Caco-2 (cell line): ENCODE measurements around the gene DHCR24. TPM values are rescaled to one million over a fixed set of nuclear protein-coding genes. Genes with fewer than 3 reads are reported as not detected.

Experiments
- BruUV-seq: library from RNA; stranded (reverse); fragments of 400-500 nt; replicated peaks from 2 replicates; lab custom pipeline; 2021; lab: Mats Ljungman, UMichigan
- CTCF ChIA-PET: fragments of 300-600 bp; sonication (Branson Sonifier 250); formaldehyde crosslinking; loops from one replicate; lab custom pipeline; 2022; ENCODE audit warnings: antibody characterized with exemption; lab: Charles Lee
- POLR2A ChIA-PET: fragments of 300-600 bp; sonication (Branson Sonifier 250); formaldehyde crosslinking; loops from one replicate; lab custom pipeline; 2022; ENCODE audit warnings: antibody characterized with exemption; lab: Charles Lee
- DNase-seq, 2 experiments: peaks; one replicate each; pipeline versions ENCODE4 v3.0.0 to v3.0.0-alpha.2; 2020 to 2022
- H3K27me3 ChIP-seq: replicated peaks from 2 replicates; pipeline ENCODE4 v1.6.0; 2011; ENCODE audit warnings: low read length; ENCODE audit not compliant: control insufficient read depth, insufficient read depth
- H3K36me3 ChIP-seq: 2 replicates; pipeline ENCODE4 v1.5.1; 2011; ENCODE audit warnings: low read length; ENCODE audit not compliant: control insufficient read depth, insufficient read depth
- H3K4me1 ChIP-seq: fragments of 250-450 bp; sonication (Bioruptor Pico); 2 replicates; pipeline ENCODE4 v1.5.1; 2020; ENCODE audit warnings: mild to moderate bottlenecking
- H3K4me3 ChIP-seq: 2 replicates; pipeline ENCODE4 v1.5.1; 2011; ENCODE audit warnings: low read depth, mild to moderate bottlenecking, control low read depth, low read length
- H3K9me3 ChIP-seq: fragments of 250-450 bp; sonication (Bioruptor Pico); 2 replicates; pipeline ENCODE4 v1.5.1; 2020; ENCODE audit warnings: mild to moderate bottlenecking, moderate library complexity
- H3K27ac Mint-ChIP-seq: one replicate; pipeline ENCODE4 v1.8.0; 2022; ENCODE audit warnings: mixed read lengths; ENCODE audit not compliant: unreplicated experiment
- H3K27me3 Mint-ChIP-seq: one replicate; pipeline ENCODE4 v1.8.0; 2022; ENCODE audit warnings: mixed read lengths; ENCODE audit not compliant: insufficient read depth, unreplicated experiment
- H3K36me3 Mint-ChIP-seq: one replicate; pipeline ENCODE4 v1.8.0; 2022; ENCODE audit warnings: mild to moderate bottlenecking, mixed read lengths; ENCODE audit not compliant: insufficient read depth, unreplicated experiment
- H3K4me1 Mint-ChIP-seq: one replicate; pipeline ENCODE4 v1.8.0; 2022; ENCODE audit warnings: low read depth, mixed read lengths; ENCODE audit not compliant: unreplicated experiment
- H3K4me3 Mint-ChIP-seq: one replicate; pipeline ENCODE4 v1.8.0; 2022; ENCODE audit warnings: mild to moderate bottlenecking, moderate library complexity, mixed read lengths; ENCODE audit not compliant: unreplicated experiment
- H3K9me3 Mint-ChIP-seq: one replicate; pipeline ENCODE4 v1.8.0; 2022; ENCODE audit warnings: mixed read lengths; ENCODE audit not compliant: unreplicated experiment
- CTCF ChIP-seq, 2 experiments: fragments of 200-600 bp in 1 of 2; IDR thresholded peaks; 1 replicate in 1 of 2; 2 replicates in 1 of 2; pipeline versions ENCODE4 v1.5.1 to v1.8.0; 2011 to 2022; ENCODE audit warnings: antibody characterized with exemption in 1 of 2, control low read depth in 1 of 2, inconsistent platforms in 1 of 2, low read depth in 1 of 2, low read length in 1 of 2, mild to moderate bottlenecking in 1 of 2, moderate library complexity in 1 of 2; ENCODE audit not compliant: insufficient read depth in 1 of 2, severe bottlenecking in 1 of 2, unreplicated experiment in 1 of 2
- intact Hi-C: fragments of 100-400 bp; cut with micrococcal nuclease; formaldehyde crosslinking; loops from one replicate; pipeline ENCODE4 v1.10.0; 2022; ENCODE audit not compliant: unreplicated experiment
- total RNA-seq: library from RNA; stranded (reverse); gene quantifications from 2 replicates; pipeline ENCODE4 v1.2.3, GENCODE V29; 2022

The DHCR24 gene
- total RNA-seq, 1 experiment from 2014 or later: 522 TPM

DNA sequence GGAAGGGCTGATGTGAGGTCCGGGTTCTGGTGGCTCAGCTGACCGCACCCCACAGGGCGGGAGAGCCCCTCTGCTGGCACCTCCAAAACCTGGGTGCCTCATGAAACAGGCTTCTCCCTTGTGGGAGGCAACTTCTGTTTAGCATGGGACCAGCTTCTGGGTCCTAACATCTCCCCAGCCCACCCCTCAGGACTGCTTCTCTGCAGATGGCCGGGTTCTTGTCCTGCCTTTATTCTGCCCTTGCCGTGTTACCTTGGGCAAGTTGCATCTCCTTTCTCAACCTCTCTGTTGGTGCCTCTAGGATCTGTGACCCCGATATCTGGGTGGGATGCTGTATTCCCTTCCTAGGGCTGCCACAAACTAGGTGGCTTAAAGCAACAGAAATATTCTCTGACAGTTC lies 70.9 kb downstream of the DHCR24 start:
- Mint-ChIP-seq H3K4me1 (peaks cover 13% of the 10 kb centered on the region), H3K9me3 (no peaks in the 10 kb centered on the region), H3K27ac (no peak overlapping the region), H3K4me3 (no peak overlapping the region), H3K36me3 (no peaks in the 10 kb centered on the region), H3K27me3 (no peaks in the 10 kb centered on the region)
- ChIA-PET POLR2A (no interaction called here), CTCF (no interaction called here)
- Histone ChIP-seq H3K4me3 (no peak overlapping the region), H3K9me3 (no peaks in the 10 kb centered on the region), H3K36me3 (no peaks in the 10 kb centered on the region), H3K4me1 (no peaks in the 10 kb centered on the region), H3K27me3 (no peaks in the 10 kb centered on the region)
- no peak for TF ChIP-seq CTCF (IDR thresholded peaks at IDR 0.05; ENCODE audit: insufficient read depth in 1 of 2, low read depth in 1 of 2, low read length in 1 of 2, severe bottlenecking in 1 of 2, unreplicated experiment in 1 of 2)
- BruUV-seq: no TSS peak
- intact Hi-C loops: no loop called here
- DNase-seq: no peak

GRCh38 chr1:54815086-54815876 lies 71.7 kb downstream of the DHCR24 start:
- Mint-ChIP-seq H3K9me3 (no peaks in the 10 kb centered on the region), H3K4me1 (peaks cover 12% of the 10 kb centered on the region), H3K4me3 (no peak overlapping the region), H3K27me3 (no peaks in the 10 kb centered on the region), H3K36me3 (no peaks in the 10 kb centered on the region), H3K27ac (no peak overlapping the region)
- Histone ChIP-seq H3K27me3 (no peaks in the 10 kb centered on the region), H3K9me3 (no peaks in the 10 kb centered on the region), H3K4me3 (no peak overlapping the region), H3K4me1 (no peaks in the 10 kb centered on the region), H3K36me3 (no peaks in the 10 kb centered on the region)
- intact Hi-C loops: no loop called here
- ChIA-PET CTCF (no interaction called here), POLR2A (no interaction called here)
- no peak for DNase-seq
- no peak for TF ChIP-seq CTCF (IDR thresholded peaks at IDR 0.05; ENCODE audit: insufficient read depth in 1 of 2, low read depth in 1 of 2, low read length in 1 of 2, severe bottlenecking in 1 of 2, unreplicated experiment in 1 of 2)
- BruUV-seq: no TSS peak

- no peaks in the 10 kb centered on the region for H3K27me3 ChIP-seq
- no peaks in the 10 kb centered on the region for H3K4me1 ChIP-seq
- Mint-ChIP-seq H3K27me3 (no peaks in the 10 kb centered on the region), H3K9me3 (no peaks in the 10 kb centered on the region), H3K4me3 (no peak overlapping the region), H3K36me3 (no peaks in the 10 kb centered on the region), H3K4me1 (peaks cover 6% of the 10 kb centered on the region), H3K27ac (no peak overlapping the region)
- intact Hi-C loops: no loop called here
- H3K4me3 ChIP-seq: no peak overlapping the region
- ChIA-PET POLR2A (no interaction called here), CTCF (no interaction called here)
- no peaks in the 10 kb centered on the region for H3K36me3 ChIP-seq
- no peak for TF ChIP-seq CTCF (IDR thresholded peaks at IDR 0.05; ENCODE audit: insufficient read depth in 1 of 2, low read depth in 1 of 2, low read length in 1 of 2, severe bottlenecking in 1 of 2, unreplicated experiment in 1 of 2)
- no TSS peak for BruUV-seq
- H3K9me3 ChIP-seq: no peaks in the 10 kb centered on the region
- DNase-seq: no peak
Observed at GRCh38 chr1:54814571-54814970, 72.4 kb downstream of the DHCR24 start.
